Vagina (tissue), 2 donors: ENCODE measurements around the gene ABHD2.

Experiments
- CTCF ChIP-seq, 3 experiments: fragments of 450-650 bp in 2 of 3; fragments of 200-600 bp in 1 of 3; sonication (generic) in 1 of 3; IDR thresholded peaks; one replicate each; pipeline ENCODE4 v1.5.1; 2017 to 2019; ENCODE audit warnings: antibody characterized with exemption in 3 of 3, mild to moderate bottlenecking in 2 of 3, moderate library complexity in 2 of 3
- POLR2A ChIP-seq, 2 donors: fragments of 450-650 bp; IDR thresholded peaks; one replicate each; pipeline ENCODE4 v1.6.1; 2017; ENCODE audit warnings: antibody characterized with exemption in 2 of 2, mild to moderate bottlenecking in 2 of 2, moderate library complexity in 2 of 2

- no peak for TF ChIP-seq CTCF (IDR thresholded peaks at IDR 0.05)
- TF ChIP-seq POLR2A (IDR thresholded peaks at IDR 0.05), result no peak
Measured at GRCh38 chr15:89140595-89140994, 52.3 kb downstream of the ABHD2 start.
